HG02623 (cell line): ENCODE measurements around the gene SPP2.

Experiments
- ATAC-seq: cut with Tn5 transposase; IDR thresholded peaks from one replicate; pipeline ENCODE4 v1.9.1; 2021; ENCODE audit warnings: moderate library complexity; ENCODE audit not compliant: unreplicated experiment

Gene SPP2

GRCh38 chr2:234038076-234038802, 12.3 kb upstream of the SPP2 start:
- ATAC-seq: no peak

DNA sequence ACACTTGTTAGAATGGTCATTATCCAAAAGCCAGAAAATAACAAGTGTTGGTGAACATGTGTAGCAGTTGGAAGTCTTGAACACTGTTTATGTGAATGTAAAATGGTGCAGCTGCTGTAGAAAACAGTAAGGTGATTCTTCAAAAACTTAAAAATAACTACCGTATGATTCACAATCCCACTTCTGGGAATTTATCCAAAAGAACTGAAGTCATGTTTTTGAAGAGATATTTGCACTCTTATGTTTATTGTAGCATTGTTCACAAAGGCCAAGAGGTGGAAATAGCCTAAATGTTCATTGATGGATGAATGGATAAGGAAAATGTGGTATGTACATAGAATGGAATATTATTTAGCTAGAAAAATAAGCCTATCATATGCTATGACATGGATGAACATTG, 6.3 kb upstream of the SPP2 start:
- ATAC-seq: no peak

DNA sequence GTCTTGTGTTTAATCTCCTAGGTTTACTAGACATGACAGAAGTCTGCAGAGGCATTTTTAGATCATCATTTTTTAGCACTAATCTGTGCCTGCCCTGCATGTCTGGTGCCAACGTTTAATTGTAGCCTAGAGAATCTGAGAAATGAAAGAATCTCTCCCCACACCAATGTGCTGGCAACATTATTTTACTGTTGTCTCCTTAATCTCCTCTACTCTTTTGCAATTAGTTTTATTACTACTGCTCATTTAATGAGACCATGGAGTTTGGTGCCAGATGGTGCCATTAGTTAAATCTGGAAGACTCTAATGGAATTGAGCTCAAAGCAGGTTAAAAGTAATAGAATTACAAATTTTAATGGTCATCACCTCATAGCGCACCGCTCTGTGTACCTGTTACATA, 4.0 kb upstream of the SPP2 start:
- no peak for ATAC-seq

GRCh38 chr2:234047361-234047760, 3.1 kb upstream of the SPP2 start:
- ATAC-seq: no peak

GRCh38 chr2:234048049-234048448, 2.5 kb upstream of the SPP2 start:
- no peak for ATAC-seq

DNA sequence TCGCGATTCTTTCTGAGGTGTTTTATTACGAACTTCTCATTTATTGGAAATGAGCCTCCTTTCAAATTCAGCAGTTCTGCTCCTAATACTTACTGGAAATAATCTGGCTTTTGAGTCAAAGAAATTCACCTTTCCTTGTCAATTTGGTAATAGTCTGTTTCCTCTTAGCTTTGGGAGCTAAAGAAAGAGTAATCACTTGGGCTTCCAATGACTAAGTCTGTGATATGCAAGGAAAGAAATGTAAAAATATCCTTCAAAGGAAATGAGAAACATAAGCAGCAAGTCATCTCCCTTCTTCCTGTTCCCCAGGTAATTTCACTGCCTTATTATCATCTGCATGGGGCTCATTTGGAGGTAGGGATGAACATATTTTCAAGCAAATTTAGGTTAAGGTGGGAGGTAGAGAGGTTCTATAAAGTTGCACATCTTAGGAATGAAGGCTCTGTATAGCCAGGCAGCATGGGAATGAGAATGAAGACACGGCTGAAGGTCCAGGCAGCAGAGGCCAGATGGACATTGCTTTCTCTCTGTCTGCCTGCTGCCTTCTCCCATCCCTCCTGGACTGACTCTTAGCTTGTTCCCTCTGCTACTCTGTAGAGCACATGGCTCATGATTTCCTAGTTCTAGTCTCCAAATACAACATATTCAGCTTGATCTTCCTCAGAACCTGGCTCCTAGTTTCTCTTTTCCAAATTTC, 1.0 kb downstream of the SPP2 start:
- ATAC-seq: no peak

- no peak for ATAC-seq
Measured at GRCh38 chr2:234058881-234059280, 8.4 kb downstream of the SPP2 start.

- no peak for ATAC-seq
Measured at GRCh38 chr2:234060236-234060635, 9.7 kb downstream of the SPP2 start.

DNA sequence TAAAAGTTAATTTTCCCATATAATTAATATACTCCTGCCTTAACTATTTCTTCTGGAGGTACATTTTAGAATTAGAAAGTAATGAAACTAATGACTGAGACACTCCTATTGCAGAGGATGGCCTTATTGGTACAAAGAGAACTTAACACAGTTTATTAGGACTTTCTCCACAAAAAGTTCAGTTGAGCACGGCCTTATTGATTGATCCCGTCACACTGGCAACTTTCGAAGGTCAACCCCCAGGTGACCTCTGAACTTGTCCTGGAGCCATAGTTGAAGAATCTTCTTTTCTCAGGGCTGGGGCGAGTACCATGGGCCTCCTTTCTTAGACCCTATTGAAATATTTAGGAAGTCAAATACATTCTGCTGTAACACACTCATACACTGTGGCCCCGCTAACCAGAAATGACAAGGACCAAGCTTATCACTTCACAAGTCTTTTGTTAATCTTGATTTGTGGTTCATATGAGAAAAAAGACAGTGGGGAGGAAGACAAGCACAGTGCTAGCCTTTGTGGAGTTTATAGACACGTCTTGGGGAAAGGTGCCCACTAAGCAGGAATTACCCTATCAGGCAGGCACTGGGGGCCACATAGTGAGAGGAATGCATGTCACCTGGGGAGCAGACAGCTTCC, 11.2 kb downstream of the SPP2 start:
- ATAC-seq: no peak

- no peak for ATAC-seq
Measured at GRCh38 chr2:234066587-234066986, 16.1 kb downstream of the SPP2 start.

GRCh38 chr2:234071664-234072063, 21.2 kb downstream of the SPP2 start:
- no peak for ATAC-seq

- ATAC-seq: no peak
Measured at GRCh38 chr2:234072454-234072853, 22.0 kb downstream of the SPP2 start.

- no peak for ATAC-seq
Measured at GRCh38 chr2:234074751-234075517, 24.4 kb downstream of the SPP2 start.

DNA sequence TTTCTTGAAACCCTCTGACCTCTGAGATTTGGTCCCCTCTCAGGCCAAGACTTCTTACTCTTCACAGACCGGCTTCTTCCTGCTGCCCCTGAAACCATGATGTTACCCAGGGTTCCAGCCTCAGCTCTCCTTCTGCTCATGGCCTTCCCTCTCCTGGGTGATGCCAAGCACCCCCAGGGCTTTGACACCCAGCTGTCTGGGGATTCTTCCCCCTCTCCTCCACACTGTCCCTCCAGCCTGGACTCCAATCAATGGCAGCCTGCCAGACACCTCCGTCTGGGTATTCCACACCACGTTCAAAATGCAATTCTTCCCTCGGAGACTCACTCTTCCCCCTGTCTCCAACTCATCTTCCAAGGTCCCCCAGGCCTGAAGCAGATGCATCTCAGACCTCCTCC, 25.0 kb downstream of the SPP2 start:
- ATAC-seq: no peak

- no peak for ATAC-seq
Measured at GRCh38 chr2:234075947-234076346, 25.4 kb downstream of the SPP2 start.

- no peak for ATAC-seq
Measured at GRCh38 chr2:234076451-234076850, 25.9 kb downstream of the SPP2 start.

GRCh38 chr2:234078129-234078528, 27.6 kb downstream of the SPP2 start:
- ATAC-seq: no peak

- ATAC-seq: no peak
Measured at GRCh38 chr2:234081970-234082822, 31.7 kb downstream of the SPP2 start.

DNA sequence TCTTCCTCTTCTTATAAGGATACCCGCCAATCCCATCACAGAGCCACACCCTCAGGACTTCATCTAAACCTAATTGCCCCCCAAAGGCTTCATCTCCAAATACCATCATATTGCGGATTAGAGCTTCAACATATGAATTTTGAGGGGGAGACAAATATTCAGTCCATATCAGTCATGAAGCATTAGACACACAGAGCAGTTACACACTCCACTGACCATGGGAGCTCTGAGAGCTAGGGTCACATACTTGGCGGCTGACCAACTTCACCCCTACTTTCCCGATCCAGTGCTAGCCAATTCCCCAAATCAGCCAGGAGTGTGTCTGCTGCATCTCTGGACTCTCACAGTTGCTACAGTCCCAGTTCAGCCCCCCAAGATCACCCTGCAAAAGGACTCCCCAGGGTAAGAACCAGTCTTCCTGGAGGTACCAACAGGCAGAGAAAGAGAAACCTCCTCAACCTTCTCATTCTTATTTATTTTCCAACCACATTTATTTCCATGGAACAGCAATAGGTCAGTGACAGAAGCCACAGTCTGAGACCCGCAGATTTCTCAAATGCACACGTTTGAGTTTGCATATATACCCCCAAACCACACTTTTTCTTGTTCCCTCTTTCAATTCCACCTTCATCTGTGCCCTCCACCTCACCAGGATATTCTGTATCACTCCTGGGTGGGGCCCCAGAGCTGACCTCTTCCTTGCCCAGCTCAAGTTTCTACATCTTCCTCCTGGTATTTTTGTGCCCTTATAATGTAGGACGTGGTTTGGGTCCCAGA, 33.3 kb downstream of the SPP2 start:
- ATAC-seq: no peak

DNA sequence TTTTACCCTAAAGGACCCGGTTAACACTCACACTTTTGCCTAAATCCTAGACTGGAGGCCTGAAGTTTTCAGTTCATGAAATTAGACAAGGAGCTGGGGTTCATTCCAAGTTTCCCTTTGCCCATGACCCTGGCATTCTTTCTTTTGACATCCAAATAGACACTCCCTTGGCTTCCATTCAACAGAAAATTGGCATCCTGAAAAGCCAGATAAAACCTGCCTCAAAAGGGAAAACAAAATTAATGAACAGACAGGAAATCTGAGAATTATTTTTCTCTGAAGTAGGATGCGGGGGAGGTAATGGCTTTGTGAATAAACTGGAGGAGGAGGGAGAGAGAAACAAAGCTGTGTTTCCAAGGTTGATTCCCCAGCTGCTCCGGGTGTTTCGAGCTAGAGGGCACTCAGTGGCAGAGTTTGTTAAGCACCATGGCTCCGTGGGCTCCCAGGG, 41.0 kb downstream of the SPP2 start:
- ATAC-seq: no peak
